ENCODE results near the gene MAP4K1. TPM values are rescaled to one million over a fixed set of nuclear protein-coding genes. Genes with fewer than 3 reads are reported as not detected.

The MAP4K1 gene
- total RNA-seq, 2 experiments from 2014 or later = 337 to 497 TPM

DNA sequence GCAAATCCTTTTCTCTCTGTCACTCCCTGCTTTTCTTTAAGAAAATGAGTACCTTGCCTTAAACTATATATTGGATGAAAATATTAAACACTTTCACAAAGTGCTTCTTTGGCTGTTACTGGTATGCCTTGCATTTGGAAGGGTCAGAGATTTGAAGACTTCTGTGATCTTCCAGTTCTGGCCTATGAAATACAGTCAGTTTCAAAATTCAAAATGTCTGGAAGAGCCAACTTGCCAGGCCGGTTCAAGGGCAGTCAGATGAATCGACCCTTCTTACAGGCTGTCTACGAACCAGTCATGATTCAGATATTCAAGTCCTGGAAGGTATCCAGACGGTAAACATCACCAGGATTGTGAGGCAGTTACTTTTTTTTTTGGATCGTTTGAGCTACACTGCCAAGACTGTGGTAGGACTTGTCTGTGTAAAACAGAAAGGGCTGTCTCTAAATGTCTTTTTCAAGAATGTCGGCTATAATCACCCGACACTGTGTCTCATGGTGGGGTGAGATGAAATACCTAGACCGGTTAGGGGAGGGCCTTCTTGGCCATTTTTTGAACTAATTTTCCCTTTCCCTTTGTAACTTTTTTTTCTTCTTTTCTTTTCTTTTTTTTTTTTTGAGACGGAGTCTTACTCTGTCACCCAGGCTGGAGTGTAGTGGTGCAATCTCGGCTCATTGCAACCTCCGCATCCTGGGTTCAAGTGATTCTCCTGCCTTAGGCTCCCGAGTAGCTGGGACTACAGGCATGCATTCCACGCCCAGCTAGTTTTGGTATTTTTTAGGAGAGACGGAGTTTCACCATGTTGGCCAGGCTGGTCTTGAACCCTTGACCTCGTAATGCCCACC lies 40.9 kb upstream of the MAP4K1 start:
- no peaks in the 10 kb centered on the region for H3K27me3 Mint-ChIP-seq
- peaks cover 34% of the 10 kb centered on the region for H3K36me3 Mint-ChIP-seq
- no peak overlapping the region for H3K4me3 Mint-ChIP-seq
- CTCF ChIA-PET = interaction anchor here (1.0 to 1.3 kb wide), 4 partner anchors 10 to 24 kb away, joined by 3 to 5 read pairs (median 4); no protein-coding TSS in a partner anchor
- peak overlapping the region; percentile 66 for H3K27ac Mint-ChIP-seq
- ATAC-seq (no peak), DNase-seq (no peak)
- H3K9me3 Mint-ChIP-seq (ENCODE audit: low read depth) = no peaks in the 10 kb centered on the region
- H3K4me1 Mint-ChIP-seq = peaks cover 84% of the 10 kb centered on the region

DNA sequence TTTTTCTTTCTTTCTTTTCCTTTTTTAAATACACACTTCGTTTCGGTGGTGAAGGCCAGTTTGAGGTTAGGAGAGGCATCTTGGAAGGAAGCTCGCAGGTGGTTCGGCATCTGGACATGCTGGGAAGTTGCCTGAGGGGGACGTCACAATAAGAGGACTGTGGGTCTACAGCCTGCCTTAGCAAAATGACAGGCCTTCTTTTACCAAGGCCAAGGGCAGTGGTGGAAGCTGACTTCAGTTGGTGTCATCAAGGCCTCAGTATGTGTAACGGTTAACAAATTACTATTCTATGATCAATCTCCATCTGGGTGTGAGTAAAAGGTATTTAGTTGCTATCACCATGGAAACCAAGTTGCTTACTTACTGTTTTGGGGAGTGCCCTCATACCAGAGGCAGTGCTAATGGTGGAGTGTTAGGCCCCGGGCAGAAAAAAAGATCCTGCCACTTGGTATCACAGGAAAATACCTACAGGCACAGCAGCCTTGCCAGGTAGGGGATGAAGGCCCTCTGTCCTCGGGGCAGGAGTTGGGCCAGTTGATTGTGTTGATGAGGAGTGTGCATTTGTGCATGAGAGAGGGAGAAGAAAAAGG lies 40.0 kb upstream of the MAP4K1 start:
- peaks cover 38% of the 10 kb centered on the region for H3K36me3 Mint-ChIP-seq
- H3K27ac Mint-ChIP-seq = peak overlapping the region; percentile 66
- no peaks in the 10 kb centered on the region for H3K9me3 Mint-ChIP-seq (ENCODE audit: low read depth)
- H3K4me1 Mint-ChIP-seq = peaks cover 87% of the 10 kb centered on the region
- no peak overlapping the region for H3K4me3 Mint-ChIP-seq
- DNase-seq (no peak), ATAC-seq (peak; percentile 11)
- CTCF ChIA-PET = interaction anchor here (1.1 to 2.4 kb wide), 3 partner anchors 13 to 255 kb away, joined by 3 to 9 read pairs (median 6); partner anchors contain the start of gene FAM98C
- H3K27me3 Mint-ChIP-seq = no peaks in the 10 kb centered on the region

DNA sequence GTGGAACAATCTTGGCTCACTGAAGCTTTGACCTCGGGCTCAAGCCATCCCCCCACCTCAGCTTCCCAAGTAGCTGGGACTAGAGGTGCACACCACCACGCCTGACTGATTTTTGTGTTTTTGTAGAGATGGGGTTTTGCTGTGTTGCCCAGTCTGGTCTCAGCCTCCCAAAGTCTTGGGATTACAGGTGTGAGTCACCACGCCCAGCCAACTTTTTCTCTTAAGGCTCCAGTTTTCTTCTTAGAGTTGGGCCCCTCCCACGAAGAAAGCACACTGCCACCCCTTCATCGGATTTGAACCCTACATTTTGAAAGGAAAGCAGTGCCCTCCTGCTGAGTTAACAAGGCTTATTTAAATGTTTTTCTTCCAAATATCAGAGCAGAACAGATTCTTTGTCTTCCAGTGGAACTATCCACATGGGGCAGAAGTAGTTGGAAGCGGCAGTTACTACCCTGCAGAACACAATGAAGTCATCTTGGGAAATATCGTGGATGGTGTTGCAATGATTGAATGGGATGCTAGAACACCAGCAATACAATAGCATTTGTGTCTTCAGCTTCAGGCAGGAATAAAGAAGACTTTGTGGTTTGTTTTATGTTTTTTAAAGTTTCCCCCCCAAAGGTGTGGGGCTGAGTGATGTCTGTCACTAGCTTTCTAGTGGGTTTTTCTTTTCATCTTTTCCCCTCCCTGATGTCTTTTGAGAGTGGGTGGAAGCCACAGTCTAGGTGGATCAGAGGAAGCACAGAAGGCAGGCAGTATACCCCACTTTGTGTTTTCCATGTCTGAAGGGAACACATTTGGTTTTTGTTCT lies 38.6 kb upstream of the MAP4K1 start:
- CTCF ChIA-PET = interaction anchor here (1.0 to 2.4 kb wide), 5 partner anchors 9 to 254 kb away, joined by 3 to 9 read pairs (median 5); partner anchors contain the start of genes ACTN4 and FAM98C
- peak; percentile 1 for ATAC-seq
- peaks cover 91% of the 10 kb centered on the region for H3K4me1 Mint-ChIP-seq

DNA sequence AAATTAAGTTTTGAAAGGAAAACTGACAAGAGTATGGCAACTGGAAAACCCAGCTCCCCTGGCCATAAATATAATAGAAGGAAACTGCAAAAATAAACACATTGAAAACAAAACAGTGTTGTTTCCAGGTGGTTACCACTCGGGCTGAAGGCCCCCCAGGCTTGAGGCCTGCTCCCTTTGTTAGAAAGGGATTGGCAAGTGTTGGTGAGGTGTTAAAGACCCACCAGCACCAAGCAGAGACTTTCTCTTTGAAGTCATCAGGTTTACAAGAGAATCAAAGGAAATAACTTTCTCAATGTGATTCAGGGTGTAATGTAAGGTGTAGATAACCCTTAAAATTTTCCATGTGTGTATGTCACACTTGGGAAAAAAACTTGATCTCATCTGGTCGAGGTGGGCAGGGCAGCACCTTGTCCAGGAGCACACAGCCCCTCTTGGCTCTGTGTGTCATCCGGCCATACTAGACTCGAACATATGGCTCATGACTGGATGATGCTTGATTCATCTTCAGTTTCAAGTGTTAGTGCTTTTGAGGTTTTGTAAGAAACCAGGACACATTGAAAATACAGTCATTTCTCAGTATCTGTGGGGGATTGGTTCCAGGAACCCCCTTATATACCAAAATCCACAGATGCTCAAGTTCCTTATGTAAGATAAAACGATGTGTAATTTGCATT lies 37.5 kb upstream of the MAP4K1 start:
- ATAC-seq (peak; percentile 89), DNase-seq (peak; percentile 68)
- H3K4me3 Mint-ChIP-seq = peak overlapping the region; percentile 48
- H3K27ac Mint-ChIP-seq = peak overlapping the region; percentile 91
- peaks cover 36% of the 10 kb centered on the region for H3K36me3 Mint-ChIP-seq
- peaks cover 95% of the 10 kb centered on the region for H3K4me1 Mint-ChIP-seq
- H3K9me3 Mint-ChIP-seq (ENCODE audit: low read depth) = no peaks in the 10 kb centered on the region
- H3K27me3 Mint-ChIP-seq = no peaks in the 10 kb centered on the region
- CTCF ChIA-PET = no interaction called here

More for the DNA sequence above, 38.6 kb upstream of the MAP4K1 start:
- Mint-ChIP-seq H3K27me3 (no peaks in the 10 kb centered on the region), H3K9me3 (ENCODE audit: low read depth) (no peaks in the 10 kb centered on the region), H3K27ac (peak overlapping the region; percentile 91), H3K4me3 (peak overlapping the region; percentile 48), H3K36me3 (peaks cover 41% of the 10 kb centered on the region)
- DNase-seq = no peak

DNA sequence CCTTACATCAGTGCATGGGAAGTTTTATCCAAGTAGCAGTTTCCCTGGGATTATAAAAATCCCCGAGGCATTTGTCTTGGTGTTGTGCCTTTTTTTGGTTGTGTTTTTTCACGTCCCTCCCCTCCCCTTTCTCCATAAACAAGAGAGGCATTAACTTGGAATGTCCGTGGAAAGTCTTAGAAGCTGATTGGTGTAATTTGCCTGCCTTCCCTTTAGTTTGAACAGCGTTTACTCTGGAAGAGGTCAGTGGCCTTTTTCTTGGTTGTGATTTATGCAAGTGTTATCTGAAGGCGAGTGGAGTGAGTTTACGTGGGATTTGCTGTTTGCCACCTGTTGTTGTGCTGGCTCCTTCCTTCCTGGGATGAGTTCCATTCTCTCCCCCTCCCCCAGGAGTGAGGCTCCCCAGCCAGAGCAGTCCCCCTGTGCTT lies 36.9 kb upstream of the MAP4K1 start:
- CTCF ChIA-PET = no interaction called here
- DNase-seq (no peak), ATAC-seq (no peak)
- Mint-ChIP-seq H3K4me1 (peaks cover 99% of the 10 kb centered on the region), H3K27ac (peak overlapping the region; percentile 91), H3K9me3 (ENCODE audit: low read depth) (no peaks in the 10 kb centered on the region), H3K4me3 (no peak overlapping the region), H3K36me3 (peaks cover 36% of the 10 kb centered on the region), H3K27me3 (no peaks in the 10 kb centered on the region)

DNA sequence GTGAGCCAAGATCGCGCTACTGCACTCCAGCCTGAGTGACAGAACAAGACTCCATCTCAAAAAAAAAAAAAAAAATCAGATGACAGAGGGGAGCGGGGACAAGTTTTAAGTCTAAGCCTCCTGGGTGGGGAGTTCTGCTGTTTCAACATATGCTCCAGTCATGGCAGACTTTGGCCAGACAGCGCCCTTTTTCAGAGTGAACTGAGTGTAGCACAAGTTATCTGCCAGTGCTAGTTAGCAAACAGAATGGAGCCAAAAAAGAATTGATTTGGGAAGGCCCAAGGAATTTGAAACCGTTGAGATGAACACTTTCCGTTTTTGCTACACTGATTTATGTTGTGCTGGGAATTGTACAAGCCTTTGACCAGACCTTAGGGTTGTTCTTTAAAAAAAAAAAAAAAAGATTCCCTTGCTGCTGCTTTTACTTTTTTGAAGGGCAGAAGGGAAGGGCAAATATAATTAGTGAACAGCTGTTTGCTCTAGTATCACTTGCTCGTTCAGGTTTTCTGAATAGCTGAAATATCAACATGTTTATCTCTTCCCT lies 35.3 kb upstream of the MAP4K1 start:
- Mint-ChIP-seq H3K36me3 (peaks cover 44% of the 10 kb centered on the region), H3K4me1 (peaks cover 95% of the 10 kb centered on the region), H3K9me3 (ENCODE audit: low read depth) (no peaks in the 10 kb centered on the region), H3K27me3 (no peaks in the 10 kb centered on the region), H3K4me3 (no peak overlapping the region), H3K27ac (peak overlapping the region; percentile 59)
- CTCF ChIA-PET = interaction anchor here (1.2 kb wide), 1 partner anchor 17 kb away, joined by 3 read pairs; no protein-coding TSS in a partner anchor
- DNase-seq (no peak), ATAC-seq (no peak)

DNA sequence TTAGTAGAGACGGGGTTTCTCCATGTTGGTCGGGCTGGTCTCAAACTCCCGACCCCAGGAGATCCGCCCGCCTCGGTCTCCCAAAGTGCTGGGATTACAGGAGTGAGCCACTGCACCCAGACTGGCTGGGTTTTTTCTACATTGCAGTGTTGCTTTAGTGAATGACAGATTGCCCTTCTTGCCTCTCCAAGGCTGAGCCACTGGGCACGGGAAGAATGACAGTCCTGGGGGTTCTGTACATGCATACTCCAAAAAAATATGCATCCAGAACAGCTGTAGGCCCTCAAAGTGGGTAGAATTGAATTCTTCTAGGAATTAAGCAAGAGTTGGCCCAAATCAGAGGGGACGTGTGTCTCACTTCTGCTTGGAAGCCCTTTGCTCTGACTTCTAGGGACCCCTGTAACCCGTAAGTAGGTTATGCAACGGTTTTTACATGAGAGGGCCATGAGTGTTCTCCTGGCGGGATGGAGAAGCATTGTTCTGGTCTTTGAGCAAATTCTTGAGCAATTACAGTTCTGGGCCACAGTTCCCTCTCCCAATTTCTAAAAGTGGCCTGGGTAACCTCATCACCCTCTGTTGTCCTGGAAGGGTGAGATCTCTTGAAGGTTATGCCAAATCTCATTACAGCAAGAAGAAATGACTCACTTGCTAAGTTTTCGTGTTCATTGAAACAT lies 33.3 kb upstream of the MAP4K1 start:
- CTCF ChIA-PET = interaction anchor here (6.9 kb wide), 1 partner anchor 15 kb away, joined by 75 read pairs; no protein-coding TSS in a partner anchor
- H3K4me1 Mint-ChIP-seq = peaks cover 77% of the 10 kb centered on the region
- H3K27ac Mint-ChIP-seq = no peak overlapping the region
- DNase-seq (no peak), ATAC-seq (no peak)
- no peaks in the 10 kb centered on the region for H3K9me3 Mint-ChIP-seq (ENCODE audit: low read depth)
- H3K36me3 Mint-ChIP-seq = peaks cover 30% of the 10 kb centered on the region
- H3K27me3 Mint-ChIP-seq = no peaks in the 10 kb centered on the region
- no peak overlapping the region for H3K4me3 Mint-ChIP-seq

DNA sequence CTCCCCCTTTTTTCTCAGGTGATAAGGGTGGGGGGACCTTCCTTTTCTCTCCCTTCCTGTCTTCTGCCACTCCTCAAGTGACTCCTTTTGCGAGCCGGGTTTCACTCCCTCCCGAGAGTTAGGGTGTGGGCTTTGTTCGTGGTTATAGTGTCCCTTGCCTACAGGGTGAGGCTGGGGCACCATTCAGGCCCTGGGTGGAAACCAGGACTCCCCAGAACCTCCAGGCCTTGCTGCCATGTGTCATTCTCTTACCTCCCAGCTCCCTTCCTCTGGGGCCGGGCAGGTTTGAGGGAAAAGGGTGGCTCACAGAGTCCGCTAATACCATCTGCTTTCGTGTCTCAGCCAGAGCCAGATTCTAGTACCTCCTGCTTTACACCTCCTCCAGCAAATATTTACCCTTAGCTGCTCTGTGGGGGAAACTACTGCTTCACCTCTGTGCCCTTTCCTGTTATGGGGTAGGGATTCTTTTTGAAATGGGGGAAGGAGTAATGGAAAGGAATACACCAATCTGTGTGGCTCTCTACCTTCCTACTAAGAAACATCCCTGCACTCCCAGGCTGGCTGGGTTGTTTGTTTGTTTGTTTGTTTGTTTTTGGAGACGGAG lies 32.5 kb upstream of the MAP4K1 start:
- peak overlapping the region; percentile 93 for H3K4me3 Mint-ChIP-seq
- CTCF ChIA-PET = interaction anchor here (0.9 to 6.9 kb wide), 3 partner anchors 10 to 44 kb away, joined by 3 to 75 read pairs (median 3); no protein-coding TSS in a partner anchor
- DNase-seq (no peak), ATAC-seq (no peak)
- H3K27ac Mint-ChIP-seq = no peak overlapping the region
- H3K36me3 Mint-ChIP-seq = peaks cover 27% of the 10 kb centered on the region
- H3K4me1 Mint-ChIP-seq = peaks cover 69% of the 10 kb centered on the region
- H3K9me3 Mint-ChIP-seq (ENCODE audit: low read depth) = no peaks in the 10 kb centered on the region
- H3K27me3 Mint-ChIP-seq = no peaks in the 10 kb centered on the region

DNA sequence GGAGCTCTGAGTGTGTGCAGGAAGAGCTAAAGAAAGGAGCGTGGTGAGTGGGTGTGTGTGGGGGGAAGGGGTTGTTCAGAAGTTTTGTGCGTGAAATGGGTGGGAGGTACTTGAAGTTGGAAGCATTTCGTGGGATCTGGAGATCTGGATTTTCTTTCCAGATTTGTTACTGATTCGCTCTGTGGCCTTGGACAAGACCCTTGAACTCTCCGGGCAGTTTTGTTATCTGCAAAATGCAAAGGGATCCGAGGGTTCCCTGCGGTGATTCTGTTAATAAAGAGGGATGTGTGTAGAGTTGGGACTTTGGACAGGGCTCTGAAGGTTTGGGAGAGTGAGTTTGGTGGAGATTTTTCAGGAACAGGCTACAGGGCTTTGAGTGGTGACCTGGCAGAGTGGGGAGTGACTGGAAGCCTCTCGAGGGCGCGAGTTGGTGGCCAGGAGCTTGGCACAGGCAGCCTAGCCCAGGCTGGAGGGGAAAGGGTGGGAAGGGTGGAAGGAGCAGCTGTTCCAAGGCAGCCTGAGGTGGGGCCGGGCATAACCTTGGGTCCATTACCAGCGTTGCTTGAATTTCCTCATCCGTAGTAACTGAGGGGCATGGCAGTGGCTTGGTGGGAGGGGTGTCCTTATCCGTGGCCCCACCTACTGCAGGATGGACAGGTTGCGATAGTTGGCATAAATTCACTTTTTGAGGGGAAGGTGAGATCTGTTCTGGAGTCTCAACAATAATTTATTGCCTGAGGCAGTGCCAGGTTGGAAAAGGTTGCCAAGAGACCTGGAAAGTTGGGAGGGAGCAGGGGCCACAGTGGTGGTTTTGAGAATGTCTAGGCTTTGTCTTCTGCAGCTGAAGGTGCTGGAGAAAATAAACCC lies 31.8 kb upstream of the MAP4K1 start:
- H3K27me3 Mint-ChIP-seq = no peaks in the 10 kb centered on the region
- peaks cover 64% of the 10 kb centered on the region for H3K4me1 Mint-ChIP-seq
- CTCF ChIA-PET = interaction anchor here (0.9 to 6.9 kb wide), 4 partner anchors 10 to 44 kb away, joined by 3 to 75 read pairs (median 3); no protein-coding TSS in a partner anchor

DNA sequence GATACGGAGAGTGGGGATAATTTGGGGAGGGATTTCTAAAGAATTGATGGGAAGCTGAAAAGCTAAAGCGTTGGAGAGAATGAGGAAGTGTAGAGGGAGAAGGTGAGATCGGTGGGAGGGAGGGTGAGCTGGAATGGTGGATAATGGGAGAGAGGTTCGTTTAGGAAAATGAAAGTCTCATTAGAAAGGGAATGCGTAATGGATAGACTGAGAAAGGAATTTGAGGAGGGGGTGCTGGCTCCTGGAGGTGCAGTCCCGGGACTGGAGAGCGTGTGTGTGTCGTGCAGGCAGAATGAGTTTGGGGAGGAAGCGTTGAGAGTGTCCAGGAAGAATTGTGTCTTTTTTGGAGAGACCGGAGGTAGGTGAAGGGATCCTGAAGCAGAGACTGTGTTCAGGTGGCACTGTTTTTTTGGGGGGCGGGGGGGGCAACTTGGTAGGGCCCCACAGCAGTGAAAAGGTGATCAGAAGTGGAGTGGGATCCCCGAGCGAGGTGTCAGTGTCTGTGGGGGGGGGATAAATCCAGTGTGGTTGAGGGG lies 31.1 kb upstream of the MAP4K1 start:
- Mint-ChIP-seq H3K27ac (peak overlapping the region; percentile 76), H3K27me3 (no peaks in the 10 kb centered on the region), H3K36me3 (peaks cover 22% of the 10 kb centered on the region), H3K4me1 (peaks cover 58% of the 10 kb centered on the region), H3K9me3 (ENCODE audit: low read depth) (no peaks in the 10 kb centered on the region), H3K4me3 (peak overlapping the region; percentile 93)
- CTCF ChIA-PET = interaction anchor here (1.3 to 6.9 kb wide), 4 partner anchors 11 to 45 kb away, joined by 3 to 75 read pairs (median 6); no protein-coding TSS in a partner anchor
- ATAC-seq = no peak
- no peak for DNase-seq

More for the DNA sequence above, 31.8 kb upstream of the MAP4K1 start:
- peak overlapping the region; percentile 68 for H3K27ac Mint-ChIP-seq
- no peak for ATAC-seq
- H3K4me3 Mint-ChIP-seq = peak overlapping the region; percentile 93
- H3K9me3 Mint-ChIP-seq (ENCODE audit: low read depth) = no peaks in the 10 kb centered on the region
- H3K36me3 Mint-ChIP-seq = peaks cover 24% of the 10 kb centered on the region
- DNase-seq = no peak

Measured in activated CD8-positive, alpha-beta memory T cell treated with anti-CD3 and anti-CD28 coated beads, Interleukin-2, amount 10 ng/mL, durations not matched to agents 7 days and 5 days (primary cell).